OCI-LY3 (cell line): ENCODE measurements around the gene TADA3.

Experiments
- EZH2phosphoT487 ChIP-seq: fragments of 200-600 bp; shearing (Covaris generic); IDR thresholded peaks from 2 replicates; pipeline ENCODE4 v1.6.1; 2018; ENCODE audit warnings: antibody characterized with exemption, mixed run types, low read depth
- TF ChIP-seq, protein P1 (sequence below): fragments of 200-600, 300-600 bp; sonication (generic); IDR thresholded peaks from 2 replicates; pipeline ENCODE4 v1.5.1; 2014; ENCODE audit warnings: antibody characterized with exemption, low read length, low read depth

DNA sequence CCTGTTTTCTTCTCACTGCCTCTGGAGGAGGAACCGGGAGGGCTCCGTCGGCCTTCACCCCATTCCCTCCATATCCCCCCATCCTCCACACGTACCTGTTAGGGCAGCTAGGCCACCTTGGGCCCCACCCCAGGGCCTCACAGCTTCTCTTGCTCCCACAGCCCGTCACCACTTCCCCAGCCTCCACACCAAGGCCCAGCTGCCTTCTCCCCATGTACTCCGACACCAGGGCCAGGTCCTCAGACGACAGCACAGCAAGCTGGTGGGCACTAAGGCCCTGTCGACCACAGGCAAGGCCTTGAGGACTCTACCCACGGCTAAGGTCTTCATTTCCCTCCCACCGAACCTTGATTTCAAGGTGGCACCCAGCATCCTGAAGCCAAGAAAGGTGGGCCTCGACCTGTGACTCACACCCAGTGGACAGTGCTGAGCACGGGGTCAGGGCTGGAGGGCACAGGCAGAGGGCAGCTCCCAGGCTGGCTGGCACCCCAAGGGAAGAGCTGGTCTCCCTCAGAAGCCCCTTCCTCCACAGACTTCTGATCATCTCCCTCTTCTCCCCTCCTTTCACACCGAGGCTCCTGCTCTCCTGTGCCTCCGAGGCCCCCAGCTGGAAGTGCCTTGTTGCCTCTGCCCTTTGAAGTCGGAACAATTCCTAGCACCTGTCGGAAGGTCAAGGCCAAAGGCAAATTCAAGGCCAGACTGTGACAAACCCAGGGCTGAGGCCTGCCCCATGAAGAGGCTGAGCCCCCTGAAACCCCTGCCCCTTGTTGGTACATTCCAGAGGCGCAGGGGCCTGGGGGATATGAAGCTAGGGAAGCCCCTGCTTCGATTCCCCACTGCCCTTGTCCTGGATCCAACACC, 42.5 kb upstream of the TADA3 start:
- TF ChIP-seq, protein P1, sequence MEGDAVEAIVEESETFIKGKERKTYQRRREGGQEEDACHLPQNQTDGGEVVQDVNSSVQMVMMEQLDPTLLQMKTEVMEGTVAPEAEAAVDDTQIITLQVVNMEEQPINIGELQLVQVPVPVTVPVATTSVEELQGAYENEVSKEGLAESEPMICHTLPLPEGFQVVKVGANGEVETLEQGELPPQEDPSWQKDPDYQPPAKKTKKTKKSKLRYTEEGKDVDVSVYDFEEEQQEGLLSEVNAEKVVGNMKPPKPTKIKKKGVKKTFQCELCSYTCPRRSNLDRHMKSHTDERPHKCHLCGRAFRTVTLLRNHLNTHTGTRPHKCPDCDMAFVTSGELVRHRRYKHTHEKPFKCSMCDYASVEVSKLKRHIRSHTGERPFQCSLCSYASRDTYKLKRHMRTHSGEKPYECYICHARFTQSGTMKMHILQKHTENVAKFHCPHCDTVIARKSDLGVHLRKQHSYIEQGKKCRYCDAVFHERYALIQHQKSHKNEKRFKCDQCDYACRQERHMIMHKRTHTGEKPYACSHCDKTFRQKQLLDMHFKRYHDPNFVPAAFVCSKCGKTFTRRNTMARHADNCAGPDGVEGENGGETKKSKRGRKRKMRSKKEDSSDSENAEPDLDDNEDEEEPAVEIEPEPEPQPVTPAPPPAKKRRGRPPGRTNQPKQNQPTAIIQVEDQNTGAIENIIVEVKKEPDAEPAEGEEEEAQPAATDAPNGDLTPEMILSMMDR: no peak
- TF ChIP-seq EZH2phosphoT487: no peak
